ENCODE measurements around the gene MAP3K7CL.

The MAP3K7CL gene

DNA sequence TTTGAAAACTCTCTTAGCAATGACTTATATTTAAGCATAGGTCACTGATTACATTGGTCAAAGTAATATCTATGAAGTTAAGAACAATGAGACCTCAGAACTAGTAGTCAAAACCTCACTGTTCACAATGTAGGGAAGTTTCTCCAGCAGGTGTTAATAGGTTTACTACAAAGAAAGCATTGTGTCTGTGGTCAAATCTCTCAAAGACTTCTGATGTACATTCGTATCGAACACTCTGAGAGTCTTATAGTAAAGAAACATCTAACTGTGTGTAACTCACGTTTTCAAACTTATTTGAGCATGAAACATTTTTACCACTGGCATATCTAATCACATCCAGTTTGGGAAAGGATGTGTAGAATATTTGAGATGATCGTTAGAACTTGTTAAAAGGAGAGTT, 76.0 kb downstream of the MAP3K7CL start:
- TF ChIP-seq GABPA (IDR thresholded peaks at IDR 0.05; ENCODE audit: low read depth) (no peak), SPI1 (IDR thresholded peaks at IDR 0.05; ENCODE audit: borderline replicate concordance, low read depth) (no peak), POLR2AphosphoS5 (IDR thresholded peaks at IDR 0.05; ENCODE audit: low read depth) (no peak)
- TF ChIP-seq, protein P1, sequence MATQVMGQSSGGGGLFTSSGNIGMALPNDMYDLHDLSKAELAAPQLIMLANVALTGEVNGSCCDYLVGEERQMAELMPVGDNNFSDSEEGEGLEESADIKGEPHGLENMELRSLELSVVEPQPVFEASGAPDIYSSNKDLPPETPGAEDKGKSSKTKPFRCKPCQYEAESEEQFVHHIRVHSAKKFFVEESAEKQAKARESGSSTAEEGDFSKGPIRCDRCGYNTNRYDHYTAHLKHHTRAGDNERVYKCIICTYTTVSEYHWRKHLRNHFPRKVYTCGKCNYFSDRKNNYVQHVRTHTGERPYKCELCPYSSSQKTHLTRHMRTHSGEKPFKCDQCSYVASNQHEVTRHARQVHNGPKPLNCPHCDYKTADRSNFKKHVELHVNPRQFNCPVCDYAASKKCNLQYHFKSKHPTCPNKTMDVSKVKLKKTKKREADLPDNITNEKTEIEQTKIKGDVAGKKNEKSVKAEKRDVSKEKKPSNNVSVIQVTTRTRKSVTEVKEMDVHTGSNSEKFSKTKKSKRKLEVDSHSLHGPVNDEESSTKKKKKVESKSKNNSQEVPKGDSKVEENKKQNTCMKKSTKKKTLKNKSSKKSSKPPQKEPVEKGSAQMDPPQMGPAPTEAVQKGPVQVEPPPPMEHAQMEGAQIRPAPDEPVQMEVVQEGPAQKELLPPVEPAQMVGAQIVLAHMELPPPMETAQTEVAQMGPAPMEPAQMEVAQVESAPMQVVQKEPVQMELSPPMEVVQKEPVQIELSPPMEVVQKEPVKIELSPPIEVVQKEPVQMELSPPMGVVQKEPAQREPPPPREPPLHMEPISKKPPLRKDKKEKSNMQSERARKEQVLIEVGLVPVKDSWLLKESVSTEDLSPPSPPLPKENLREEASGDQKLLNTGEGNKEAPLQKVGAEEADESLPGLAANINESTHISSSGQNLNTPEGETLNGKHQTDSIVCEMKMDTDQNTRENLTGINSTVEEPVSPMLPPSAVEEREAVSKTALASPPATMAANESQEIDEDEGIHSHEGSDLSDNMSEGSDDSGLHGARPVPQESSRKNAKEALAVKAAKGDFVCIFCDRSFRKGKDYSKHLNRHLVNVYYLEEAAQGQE (IDR thresholded peaks at IDR 0.05; ENCODE audit: insufficient replicate concordance, low read depth): no peak
- TF ChIP-seq, protein P2, sequence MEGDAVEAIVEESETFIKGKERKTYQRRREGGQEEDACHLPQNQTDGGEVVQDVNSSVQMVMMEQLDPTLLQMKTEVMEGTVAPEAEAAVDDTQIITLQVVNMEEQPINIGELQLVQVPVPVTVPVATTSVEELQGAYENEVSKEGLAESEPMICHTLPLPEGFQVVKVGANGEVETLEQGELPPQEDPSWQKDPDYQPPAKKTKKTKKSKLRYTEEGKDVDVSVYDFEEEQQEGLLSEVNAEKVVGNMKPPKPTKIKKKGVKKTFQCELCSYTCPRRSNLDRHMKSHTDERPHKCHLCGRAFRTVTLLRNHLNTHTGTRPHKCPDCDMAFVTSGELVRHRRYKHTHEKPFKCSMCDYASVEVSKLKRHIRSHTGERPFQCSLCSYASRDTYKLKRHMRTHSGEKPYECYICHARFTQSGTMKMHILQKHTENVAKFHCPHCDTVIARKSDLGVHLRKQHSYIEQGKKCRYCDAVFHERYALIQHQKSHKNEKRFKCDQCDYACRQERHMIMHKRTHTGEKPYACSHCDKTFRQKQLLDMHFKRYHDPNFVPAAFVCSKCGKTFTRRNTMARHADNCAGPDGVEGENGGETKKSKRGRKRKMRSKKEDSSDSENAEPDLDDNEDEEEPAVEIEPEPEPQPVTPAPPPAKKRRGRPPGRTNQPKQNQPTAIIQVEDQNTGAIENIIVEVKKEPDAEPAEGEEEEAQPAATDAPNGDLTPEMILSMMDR (IDR thresholded peaks at IDR 0.05; ENCODE audit: insufficient read depth, low read length): no peak
- Histone ChIP-seq H3K27ac (replicated peaks) (no peak overlapping the region), H3K27me3 (ENCODE audit: insufficient read depth, poor library complexity, severe bottlenecking) (no peaks in the 10 kb centered on the region), H3K4me3 (replicated peaks; ENCODE audit: insufficient read depth, low read length) (no peak overlapping the region)
- no peak for DNase-seq (ENCODE audit: low read depth in 1 of 2, low spot score in 1 of 2)

DNA sequence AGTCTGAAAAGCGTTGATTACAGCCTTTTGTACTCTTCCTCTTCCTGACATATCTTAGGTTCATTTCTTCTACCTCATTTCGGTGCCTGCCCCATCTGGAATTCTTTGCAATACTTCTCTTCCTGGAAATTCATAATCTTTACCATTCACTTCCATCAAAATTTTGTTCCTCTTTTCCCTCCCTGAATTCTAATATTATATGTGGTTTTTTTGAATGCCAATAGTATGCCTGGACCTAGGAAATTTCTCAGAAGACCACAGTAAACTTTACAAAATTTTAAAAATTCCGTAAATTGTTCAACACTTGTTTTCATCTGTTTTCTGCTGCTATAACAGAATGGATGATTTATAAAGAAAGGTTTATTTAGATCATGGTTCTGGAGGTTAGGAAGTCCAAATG, 76.8 kb downstream of the MAP3K7CL start:
- DNase-seq (ENCODE audit: low read depth in 1 of 2, low spot score in 1 of 2): no peak
- TF ChIP-seq POLR2AphosphoS5 (IDR thresholded peaks at IDR 0.05; ENCODE audit: low read depth) (no peak), GABPA (IDR thresholded peaks at IDR 0.05; ENCODE audit: low read depth) (no peak), SPI1 (IDR thresholded peaks at IDR 0.05; ENCODE audit: borderline replicate concordance, low read depth) (no peak)
- TF ChIP-seq, protein P1 (IDR thresholded peaks at IDR 0.05; ENCODE audit: insufficient replicate concordance, low read depth): no peak
- TF ChIP-seq, protein P2 (IDR thresholded peaks at IDR 0.05; ENCODE audit: insufficient read depth, low read length): no peak
- Histone ChIP-seq H3K27ac (replicated peaks) (no peak overlapping the region), H3K4me3 (replicated peaks; ENCODE audit: insufficient read depth, low read length) (no peak overlapping the region), H3K27me3 (ENCODE audit: insufficient read depth, poor library complexity, severe bottlenecking) (no peaks in the 10 kb centered on the region)

DNA sequence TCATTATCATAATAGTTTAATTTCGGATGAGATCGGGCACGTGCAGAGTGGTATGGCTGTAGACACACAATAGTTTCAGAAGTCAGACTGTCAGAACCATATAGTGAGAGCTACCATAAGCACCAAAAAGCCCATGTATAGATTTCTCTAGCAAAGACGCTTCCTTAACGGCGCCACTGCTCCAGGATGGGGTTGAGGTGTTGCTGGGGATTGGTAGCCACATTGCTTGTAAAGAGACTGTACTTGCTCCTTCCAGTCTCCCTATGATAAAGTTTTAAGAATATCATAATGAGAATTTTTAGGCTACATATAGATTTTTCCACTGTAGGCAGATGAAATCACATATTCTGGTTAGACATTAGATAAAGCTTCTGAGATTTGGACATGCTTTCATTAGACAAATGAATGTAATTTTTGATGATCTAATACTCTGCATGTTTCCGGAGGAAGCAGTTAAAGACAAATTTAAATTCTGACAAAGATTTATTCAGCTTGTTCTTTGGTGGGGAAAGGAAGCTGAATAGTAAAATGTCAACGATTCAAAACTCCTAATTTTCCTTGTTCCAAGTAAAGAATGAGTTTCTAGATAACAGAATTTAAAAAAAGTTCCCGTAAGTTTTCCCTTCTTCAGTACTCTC, 77.7 kb downstream of the MAP3K7CL start:
- DNase-seq (ENCODE audit: low read depth in 1 of 2, low spot score in 1 of 2): no peak
- TF ChIP-seq, protein P2 (IDR thresholded peaks at IDR 0.05; ENCODE audit: insufficient read depth, low read length): no peak
- no peak for TF ChIP-seq SPI1 (IDR thresholded peaks at IDR 0.05; ENCODE audit: borderline replicate concordance, low read depth)
- no peak for TF ChIP-seq POLR2AphosphoS5 (IDR thresholded peaks at IDR 0.05; ENCODE audit: low read depth)
- no peak for TF ChIP-seq GABPA (IDR thresholded peaks at IDR 0.05; ENCODE audit: low read depth)
- TF ChIP-seq, protein P1 (IDR thresholded peaks at IDR 0.05; ENCODE audit: insufficient replicate concordance, low read depth): no peak
- Histone ChIP-seq H3K27ac (replicated peaks) (no peak overlapping the region), H3K27me3 (ENCODE audit: insufficient read depth, poor library complexity, severe bottlenecking) (no peaks in the 10 kb centered on the region), H3K4me3 (replicated peaks; ENCODE audit: insufficient read depth, low read length) (no peak overlapping the region)
